Measurements from ENCODE around the gene RGS7BP.

Gene RGS7BP

DNA sequence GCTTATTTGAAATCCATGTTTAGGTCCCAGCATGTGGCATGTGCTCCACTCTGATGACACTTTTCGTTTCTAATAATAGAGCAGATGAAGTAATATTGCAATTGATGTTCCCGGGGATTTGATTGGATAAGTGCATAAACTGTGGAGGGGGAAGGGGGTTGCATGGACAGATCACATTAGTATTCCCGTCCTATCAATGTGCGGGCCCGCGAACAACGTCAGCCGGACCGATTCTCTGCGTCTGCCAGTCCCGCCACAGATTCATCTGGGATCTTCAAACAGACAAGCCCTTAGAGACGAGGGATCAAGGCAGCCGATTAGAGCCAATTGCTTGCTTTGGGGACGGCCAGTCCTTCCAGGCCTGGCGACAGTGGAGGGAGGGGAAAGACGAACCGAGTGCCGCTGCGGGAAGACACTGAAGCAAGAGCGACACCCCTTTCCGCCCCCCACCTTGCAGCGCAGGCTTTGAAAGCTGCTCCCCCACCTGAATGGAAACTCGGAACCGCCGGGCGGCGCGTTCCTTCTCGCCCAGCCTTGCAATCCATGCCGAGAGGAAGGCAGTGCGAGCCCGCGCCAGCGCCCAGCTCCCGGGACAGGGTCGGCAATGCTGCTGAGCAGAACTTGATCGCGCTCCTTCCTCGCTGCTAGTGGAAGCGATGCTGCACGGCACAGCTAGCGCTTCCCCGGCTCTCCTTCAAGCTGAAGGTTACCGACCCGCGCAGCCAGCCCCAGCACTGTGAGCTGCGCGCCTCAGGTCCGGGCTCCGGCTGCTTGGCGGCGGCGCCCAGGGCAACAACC is at the start of gene RGS7BP:
TSS of gene RGS7BP (plus strand) at position 247 of the 798 bp plus-strand sequence. CDS start 610 bp downstream, outside the sequence.
- peak in 43 of 51 donors; percentile 9 to 90 (median 49) for DNase-seq

DNA sequence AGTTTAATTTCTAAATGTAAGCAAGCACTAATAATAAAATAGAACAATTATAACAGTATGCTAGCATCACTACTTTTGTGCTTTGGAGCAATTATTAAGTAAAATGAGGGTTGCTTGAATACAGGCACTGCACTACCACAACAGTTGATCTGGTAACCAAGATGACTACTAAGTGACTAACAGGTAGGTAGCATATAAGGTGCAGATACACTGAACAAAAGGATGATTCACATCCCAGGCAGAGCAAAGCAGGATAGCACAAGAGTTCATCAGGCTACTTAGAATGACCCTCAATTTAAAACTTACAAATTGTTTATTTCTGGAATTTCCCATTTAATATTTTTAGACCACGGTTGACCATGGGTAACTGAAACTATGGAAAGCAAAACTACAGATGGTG is 48.0 kb upstream of the RGS7BP start:
- DNase-seq: no peak

DNA sequence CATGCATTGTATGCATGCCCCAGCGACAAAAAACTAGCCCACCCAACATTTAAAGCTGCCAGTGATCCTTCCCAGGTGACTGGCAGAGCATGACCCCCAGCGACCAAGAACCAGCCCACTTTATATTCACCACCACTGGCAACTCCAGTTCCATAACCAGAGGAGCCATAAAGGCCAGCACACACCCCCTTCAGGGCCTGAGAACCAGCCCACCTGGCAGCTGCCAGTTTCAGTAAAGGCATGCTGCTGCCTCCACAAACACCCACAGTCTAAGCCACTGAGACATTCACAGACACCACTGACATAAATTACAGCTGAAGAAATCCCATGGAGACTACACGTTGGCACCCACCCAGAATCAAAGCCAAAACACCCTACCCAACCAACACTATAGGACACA is 46.9 kb upstream of the RGS7BP start:
- DNase-seq: peak in 1 of 51 donors; percentile 21

DNA sequence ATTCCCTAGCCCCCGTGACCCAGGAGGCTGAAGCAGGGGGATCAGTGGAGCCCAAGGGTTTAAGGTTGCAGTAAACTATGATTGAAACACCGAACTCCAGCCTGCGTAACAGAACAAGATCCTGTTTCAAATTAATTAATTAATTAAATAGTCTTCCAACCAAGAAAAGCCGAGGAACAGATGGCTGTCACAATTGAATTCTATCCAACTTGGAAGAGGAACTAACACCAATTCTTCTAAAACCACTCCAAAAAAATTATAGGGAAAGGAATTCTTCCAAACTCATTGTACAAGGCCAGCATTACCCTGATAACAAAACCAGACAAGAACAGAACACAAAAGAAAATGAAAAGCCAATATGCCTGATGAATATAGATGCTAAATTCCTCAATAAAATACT is 43.4 kb upstream of the RGS7BP start:
- no peak for DNase-seq

DNA sequence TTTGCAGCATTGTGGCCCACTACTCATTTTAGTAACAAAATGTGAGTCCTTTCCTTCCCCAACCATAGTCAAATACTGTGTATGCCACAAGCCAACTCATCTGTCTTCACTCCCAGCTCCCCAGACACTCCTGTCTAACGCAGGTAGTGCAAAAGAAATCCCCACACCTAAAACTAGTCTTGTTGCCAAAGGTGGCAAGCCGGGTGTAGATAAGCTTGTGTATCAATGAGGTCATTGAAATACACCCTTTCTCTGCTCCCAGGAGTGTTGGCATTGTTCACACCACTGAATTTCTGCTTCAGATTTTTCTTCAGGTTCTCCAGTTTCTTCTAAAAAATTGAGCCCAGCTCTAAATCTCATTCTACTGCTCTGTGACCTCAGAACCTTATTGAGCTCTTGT is 19.7 kb upstream of the RGS7BP start:
- DNase-seq: no peak

DNA sequence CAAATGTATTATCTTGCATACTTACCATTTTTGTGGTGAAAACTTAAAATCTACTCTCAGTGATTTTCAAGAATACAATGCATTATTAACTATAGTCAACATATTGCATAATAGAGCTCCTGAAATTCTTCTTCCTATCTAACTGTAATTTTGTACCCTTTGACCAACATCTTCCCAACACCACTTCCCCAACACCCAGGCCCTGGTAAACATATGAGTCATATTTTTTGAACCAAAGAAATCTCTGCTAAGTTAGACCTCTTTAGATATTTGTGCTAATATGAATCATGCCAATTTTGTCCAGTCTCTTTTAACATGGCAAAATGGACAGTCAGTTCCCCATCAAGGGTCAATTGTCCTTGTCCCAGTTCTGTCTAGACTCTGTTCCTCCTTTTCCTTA is 18.5 kb upstream of the RGS7BP start:
- no peak for DNase-seq

DNA sequence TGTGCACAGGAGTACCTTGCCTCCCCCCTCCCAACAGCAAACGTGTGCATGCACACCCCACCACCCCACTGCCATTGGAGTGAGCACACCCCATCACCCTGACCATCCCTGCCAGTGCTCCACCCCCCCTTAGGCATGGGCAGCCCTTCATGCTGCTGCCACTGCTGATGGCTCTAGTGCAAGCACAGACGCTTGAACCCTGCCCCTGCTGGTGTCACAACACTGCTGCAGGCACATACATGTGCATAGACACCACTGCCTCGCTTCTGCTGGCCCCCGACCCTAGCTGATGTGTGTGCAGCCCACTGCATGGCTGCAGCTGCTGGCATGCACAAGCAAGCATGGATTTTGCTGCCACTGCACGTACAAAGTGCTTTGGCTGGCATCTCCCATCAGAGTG is 16.0 kb upstream of the RGS7BP start:
- DNase-seq: no peak

DNA sequence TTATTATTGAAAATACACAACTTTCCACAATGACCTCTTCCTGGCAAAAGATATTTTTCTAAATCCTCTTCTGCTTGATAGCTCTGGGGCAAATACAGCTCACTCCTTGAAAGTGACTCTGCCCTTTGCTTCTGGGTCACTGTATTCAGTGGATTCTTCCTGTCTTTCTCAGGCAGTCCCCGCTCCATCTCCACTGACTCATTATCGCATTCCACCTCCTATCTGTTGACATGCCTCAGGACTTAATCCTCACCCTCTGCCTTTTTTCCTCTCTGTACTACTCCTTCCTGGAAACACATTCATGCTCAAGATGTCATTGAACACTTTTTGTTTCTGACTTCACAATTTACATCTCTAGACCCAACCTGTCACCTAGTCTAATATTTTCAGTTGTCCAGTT is 8.4 kb upstream of the RGS7BP start:
- DNase-seq: no peak

DNA sequence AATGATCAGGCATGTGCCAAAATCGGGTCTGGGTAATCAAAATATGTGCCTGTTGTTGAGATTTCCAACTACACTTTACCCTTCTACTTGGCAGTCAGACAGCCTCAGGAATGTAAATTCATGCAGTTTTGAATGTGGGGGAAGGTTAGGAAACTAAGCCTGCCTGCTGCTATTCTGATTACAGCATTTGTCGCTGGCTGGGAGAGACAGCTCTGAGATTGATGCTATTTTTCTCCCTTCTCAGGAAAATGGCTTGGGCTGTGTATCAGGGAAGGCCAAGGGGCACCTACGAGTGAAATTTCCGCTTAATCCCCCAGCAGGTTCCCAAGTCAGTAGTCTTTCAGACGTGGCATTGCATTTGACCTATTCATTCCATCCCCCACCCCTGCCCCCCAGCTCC is 3.6 kb upstream of the RGS7BP start:
- no peak for DNase-seq

DNA sequence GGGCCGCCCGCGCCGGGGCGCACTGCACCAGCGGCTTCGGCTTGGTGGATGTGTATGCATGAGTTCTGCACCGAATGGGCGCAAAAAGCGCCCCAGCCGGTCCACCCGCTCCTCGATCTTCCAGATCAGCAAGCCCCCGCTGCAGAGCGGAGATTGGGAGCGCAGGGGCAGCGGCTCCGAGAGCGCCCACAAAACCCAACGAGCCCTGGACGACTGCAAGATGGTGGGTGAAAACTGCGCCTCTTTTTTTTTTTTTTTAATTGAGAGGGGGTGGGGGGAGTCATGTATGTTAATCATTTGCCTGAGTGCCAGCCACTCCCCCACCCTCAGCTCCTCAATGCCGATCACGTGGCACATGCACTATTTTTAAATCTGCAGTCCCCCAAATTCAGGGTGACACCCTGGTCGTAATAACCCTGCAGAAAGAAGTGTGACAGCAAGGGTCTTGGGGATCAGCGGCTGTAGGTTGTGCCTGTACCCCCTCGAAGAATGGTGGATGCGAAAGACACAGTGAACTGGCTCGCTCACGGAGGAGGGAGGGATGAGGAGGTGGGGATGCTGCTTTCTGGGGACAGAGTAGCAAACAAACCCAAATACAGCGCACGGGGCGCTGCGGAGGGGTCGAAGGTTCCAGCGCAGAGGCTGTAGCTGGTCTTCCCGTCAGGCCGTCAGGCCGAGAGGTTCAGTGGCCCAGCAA is 900 bp downstream of the RGS7BP start:
- peak in 13 of 51 donors; percentile 1 to 55 (median 14) for DNase-seq

DNA sequence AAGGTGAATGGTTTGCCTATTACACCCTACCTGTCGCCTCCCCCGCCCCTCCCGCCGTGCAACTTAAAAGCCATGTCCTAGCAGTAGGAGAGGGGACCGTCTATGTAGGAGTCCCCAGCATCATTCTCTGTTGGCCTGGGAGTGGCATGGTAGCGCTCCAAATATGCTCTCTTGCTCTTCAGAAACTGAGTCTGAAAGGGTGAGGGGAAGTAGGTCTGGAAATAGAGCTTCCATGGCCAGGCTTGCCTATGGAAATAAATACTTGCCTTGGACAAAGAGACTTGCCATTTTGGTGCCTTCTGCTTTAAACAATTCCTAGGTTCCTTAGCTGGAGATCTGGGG is 1.4 kb downstream of the RGS7BP start:
- DNase-seq: peak in 1 of 51 donors; percentile 43

DNA sequence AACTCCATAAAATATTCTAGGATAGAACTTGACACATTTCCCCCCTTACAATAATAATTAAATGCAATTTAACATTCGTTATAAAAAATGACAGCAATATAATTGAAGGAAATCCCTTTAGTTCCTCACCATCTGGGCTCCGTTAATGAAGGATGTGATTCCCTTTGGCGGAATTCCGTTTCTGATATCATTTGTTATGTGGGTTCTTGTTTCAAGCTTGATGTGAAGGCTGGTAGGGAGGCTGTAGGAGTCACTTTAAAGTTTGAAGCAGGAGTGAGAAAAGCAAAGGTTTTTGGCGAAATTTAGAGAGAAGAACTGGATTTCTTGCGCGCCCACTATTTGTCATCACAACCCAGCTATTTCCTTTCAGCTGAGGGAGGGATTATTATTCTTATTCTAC is 4.0 kb downstream of the RGS7BP start:
- no peak for DNase-seq

DNA sequence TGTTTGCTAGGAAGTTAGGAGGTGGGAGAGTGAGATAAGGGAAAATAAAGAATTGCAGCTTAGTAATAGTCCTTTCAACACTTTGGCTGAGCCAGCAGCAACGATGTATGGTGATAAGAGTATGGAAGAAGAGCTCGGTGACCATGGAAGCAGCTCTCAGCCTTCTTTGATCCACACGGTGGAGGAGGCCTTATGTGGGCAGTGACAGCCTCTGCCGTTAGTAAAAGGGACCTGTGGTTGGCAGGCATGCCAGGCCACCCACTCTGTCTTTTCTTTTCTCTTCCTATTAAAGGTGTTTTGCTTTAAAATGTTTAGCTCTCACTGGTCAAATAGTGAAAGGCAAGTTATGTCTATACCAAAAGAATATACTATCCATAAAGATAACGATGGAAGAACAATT is 7.7 kb downstream of the RGS7BP start:
- no peak for DNase-seq

DNA sequence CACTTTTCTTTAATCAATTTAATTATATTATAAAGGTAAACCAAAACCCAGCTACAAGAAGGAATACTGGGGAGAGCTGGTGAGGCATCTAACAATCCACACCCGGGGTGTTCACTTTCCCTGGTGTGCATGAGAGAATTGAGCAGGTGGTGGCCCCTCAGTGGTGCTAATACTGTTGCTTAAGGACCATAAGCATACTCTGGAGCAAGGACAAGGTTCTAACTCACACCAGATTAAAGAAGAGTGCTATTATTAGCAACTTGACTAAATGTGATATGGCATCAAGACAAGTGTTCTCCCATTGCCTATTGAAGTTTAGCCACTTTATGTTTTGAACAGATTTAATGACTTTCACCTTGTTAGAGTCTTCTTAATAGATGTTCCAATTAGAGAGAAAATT is 8.8 kb downstream of the RGS7BP start:
- no peak for DNase-seq

DNA sequence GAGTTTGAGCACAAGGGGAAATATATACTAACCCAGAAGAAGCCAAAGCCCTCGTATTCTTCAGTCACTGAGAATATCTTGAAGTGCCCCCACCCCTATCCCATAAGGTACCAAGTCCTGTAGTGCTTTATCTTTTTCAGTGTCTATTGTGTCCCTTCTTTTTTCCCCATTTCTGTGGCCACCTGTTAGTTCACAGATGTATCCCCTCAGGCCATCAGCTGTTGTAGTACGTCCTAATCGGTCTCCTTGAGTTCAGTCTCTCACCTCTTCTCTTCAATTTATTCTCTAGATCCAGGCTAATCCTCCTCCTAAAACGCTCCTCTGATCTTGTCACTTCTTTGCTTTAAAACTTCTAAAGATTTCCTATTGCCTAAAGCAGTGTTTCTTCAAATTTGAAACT is 10.4 kb downstream of the RGS7BP start:
- DNase-seq: no peak

DNA sequence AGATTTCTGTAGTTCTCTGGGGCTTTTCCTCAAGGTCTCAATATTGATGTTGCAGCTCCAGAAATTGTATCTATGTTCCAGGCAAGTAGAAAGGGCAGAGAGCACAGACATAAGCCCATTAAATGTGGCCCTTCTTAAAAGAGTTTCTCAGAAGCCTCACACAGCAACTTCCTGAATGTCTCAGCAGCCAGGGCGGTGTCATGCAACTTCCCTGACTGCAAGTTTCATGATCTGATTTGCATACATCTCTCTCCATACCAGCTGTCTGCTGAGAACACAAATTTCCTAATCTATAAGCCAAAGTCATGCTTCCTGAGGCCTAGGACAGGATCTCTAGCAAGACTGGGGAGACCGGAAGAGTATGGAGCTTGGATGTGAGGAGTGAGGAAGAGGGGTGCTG is 13.0 kb downstream of the RGS7BP start:
- no peak for DNase-seq

DNA sequence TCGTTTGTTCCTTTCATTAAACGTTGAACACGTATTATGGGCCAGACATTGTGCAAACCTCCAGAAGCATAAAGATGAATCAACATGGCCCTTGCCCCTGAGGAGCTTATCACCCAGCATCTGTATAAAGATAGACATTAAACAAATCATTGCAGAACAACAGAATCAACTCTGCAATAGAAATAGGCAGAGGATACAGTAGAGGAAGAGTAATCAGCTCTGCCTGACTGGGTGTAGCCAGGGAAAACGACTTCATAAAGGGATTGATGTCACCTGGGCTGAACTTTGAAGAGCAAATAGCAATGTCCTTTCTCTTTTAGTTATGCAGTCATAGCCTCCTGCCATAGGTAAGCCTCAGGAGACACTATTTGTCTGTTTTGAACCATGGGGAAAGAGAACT is 13.4 kb downstream of the RGS7BP start:
- DNase-seq: no peak

DNA sequence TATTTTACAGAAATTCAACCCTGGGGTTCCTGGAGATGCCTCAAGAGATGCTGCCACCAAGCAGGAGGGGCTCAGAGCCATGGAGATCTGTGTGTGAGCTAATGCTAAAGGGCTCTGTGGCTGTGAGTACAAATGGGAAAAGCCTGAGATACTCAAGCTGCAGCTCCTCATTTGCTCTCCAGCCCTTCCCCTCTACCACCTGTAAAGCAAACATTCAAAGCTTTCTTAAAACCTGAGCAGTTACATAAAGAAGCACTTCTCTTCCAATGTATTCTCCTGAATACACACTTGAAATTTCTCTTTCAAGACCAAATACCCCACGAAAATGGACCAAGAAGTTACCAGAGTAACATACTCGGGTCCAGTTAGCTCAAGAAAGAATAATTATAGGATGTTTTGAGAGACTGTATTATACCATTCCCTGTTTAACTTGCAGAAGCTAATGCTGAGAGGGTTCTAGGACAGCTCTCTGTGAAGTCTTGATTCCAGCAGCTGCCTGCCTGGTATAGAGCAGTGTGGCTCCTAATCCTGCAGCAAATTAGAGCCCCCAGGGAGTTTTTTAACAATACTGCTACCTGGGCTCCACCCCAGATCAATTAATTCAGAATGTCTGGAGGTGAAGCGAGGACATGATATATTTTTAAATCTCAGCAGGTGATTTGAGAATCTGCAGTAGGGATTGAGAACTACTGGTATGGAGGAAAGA is 21.1 kb downstream of the RGS7BP start:
- no peak for DNase-seq

DNA sequence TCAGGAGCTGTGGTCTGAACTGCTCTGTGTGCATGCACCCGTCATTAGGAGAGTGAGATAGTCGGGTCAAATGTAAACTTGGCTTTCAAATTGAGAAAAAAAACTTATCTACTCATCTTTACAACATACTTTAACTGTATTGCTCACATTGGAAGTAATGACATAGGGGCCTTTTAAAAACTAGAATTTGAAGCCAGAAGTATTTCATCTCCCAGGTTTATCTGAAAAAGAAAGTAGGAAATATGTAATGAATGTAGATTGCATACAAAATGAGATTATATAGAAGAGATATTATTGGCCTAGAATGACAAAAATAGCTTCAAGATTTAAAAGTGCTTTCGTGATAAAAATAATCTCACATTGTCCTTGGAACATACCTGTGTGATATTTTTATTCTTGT is 24.3 kb downstream of the RGS7BP start:
- DNase-seq: no peak

DNA sequence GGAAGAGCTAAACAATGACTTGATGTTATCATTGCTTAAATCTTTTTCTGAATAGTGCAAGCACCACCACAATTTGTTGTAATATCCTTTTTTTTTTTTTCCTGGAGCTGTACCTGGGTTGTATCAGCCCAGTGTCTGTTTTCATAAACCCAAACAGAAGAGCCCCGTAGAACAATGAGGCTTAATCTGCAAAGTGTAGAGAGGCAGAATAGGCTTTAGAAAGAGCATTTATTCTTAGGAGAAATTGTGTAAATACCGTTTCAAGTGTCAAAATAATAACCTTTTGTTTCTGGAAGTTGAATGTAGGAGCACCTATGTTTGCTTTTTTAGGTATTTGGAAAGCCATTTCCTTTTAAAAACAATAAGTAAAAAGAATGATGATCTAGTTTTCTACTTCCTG is 26.4 kb downstream of the RGS7BP start:
- no peak for DNase-seq

DNA sequence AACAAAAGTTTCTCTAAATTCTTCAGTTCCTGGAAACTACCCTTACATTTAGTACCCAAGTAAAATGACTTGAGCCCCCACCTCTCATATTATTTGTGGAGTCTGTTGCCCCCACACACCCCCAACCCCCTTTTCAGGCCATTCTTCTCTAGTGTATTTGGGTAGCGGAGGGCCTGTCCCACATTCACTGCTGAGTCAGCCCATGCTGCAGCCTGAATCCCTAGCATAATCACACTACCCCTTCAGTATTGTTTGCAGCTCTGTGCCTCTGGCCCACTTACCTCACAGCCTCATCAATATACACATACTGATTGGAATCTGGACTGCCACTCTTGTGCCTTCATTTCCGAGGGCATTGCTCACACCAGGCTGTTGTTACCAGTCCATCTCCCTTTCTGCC is 26.8 kb downstream of the RGS7BP start:
- no peak for DNase-seq

DNA sequence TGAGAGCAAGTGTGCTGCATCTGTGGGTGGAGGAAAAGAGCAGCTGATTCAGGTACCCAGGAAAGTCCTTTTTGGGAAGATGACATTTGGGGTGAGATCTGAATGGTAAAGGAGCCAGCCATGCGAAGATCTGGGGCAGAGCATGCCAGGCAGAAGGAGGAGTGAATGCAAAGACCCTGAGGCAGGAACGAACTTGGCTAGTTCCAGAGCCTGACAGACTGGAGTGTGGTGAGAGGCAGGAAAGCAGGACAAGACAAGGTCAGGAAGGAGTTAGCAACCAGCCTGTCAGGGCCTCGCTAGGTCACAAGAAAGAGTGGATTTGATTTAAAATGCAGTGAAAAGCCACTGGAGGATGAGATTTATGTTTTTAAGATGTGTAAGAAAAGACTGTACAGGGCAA is 28.2 kb downstream of the RGS7BP start:
- DNase-seq: no peak

DNA sequence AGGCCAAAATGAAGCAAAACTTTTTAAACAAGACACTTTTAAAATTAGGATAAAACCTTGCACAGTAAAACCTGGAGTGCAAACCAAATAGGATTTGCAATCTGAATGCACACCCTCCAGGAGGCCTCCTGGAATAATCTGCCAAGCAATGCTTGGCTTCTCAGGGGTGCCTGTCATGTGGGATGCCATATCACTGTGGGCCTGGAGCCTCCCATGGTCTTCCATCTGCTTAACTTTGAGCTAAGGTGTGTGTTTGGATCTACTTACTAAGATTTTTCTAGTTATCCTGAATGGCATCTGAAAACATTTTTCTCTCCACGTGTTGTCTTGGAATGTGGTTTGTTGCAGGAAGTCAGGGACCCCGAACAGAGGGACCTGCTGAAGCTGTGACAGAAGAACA is 52.1 kb downstream of the RGS7BP start:
- no peak for DNase-seq
